ENCODE results near the gene RNU5D-1. TPM values are rescaled to one million over a fixed set of nuclear protein-coding genes. Genes with fewer than 3 reads are reported as not detected.

The RNU5D-1 gene
- total and polyA plus RNA-seq, 10 of the 15 experiments (the other 5 are each of a cell fraction or from before 2014, with no cell fraction given): not detected

- TF ChIP-seq IRF3 (IDR thresholded peaks at IDR 0.05): no peak
- TF ChIP-seq POLR2AphosphoS2 (IDR thresholded peaks at IDR 0.05; ENCODE audit: low read depth, low read length): no peak
- no peak for TF ChIP-seq RCOR1 (conservative IDR thresholded peaks at IDR 0.05; ENCODE audit: low read depth, low read length)
- no peak for TF ChIP-seq RBBP5 (conservative IDR thresholded peaks at IDR 0.05)
- no peak for TF ChIP-seq SREBF1 (IDR thresholded peaks at IDR 0.05; ENCODE audit: low read length)
- no peak for TF ChIP-seq DPF2 (IDR thresholded peaks at IDR 0.05)
- no peak for TF ChIP-seq CEBPZ (IDR thresholded peaks at IDR 0.05; ENCODE audit: low read depth, low read length)
- TF ChIP-seq SKIL (IDR thresholded peaks at IDR 0.05; ENCODE audit: low read depth, poor library complexity, severe bottlenecking): no peak
- no peak for TF ChIP-seq WRNIP1 (IDR thresholded peaks at IDR 0.05; ENCODE audit: borderline replicate concordance, low read depth, low read length)
- no peak for TF ChIP-seq TARDBP (IDR thresholded peaks at IDR 0.05; ENCODE audit: borderline replicate concordance)
These were observed 45.1 kb downstream of the RNU5D-1 start (continued) for GRCh38 chr1:44685881-44686280.
